Thoracic aorta (tissue), 2 donors: ENCODE measurements around the gene EPN3. TPM values are rescaled to one million over a fixed set of nuclear protein-coding genes. Genes with fewer than 3 reads are reported as not detected.

Source experiments
- ATAC-seq: fragments of 150-250 bp; one replicate; pipeline ENCODE4 v1.8.0; 2017; ENCODE audit warnings: low read depth; ENCODE audit not compliant: insufficient number of reproducible peaks, low FRiP score
- DNase-seq: peaks from one replicate; pipeline ENCODE4 v3.0.0-alpha.2; 2020; ENCODE audit warnings: low spot score
- H3K27ac ChIP-seq, 2 donors: fragments of 200-600 bp; sonication (generic); 1 replicate in 1 of 2; 2 replicates in 1 of 2; pipeline ENCODE4 v1.5.1; 2016; ENCODE audit warnings: mild to moderate bottlenecking in 2 of 2, moderate library complexity in 2 of 2
- H3K27me3 ChIP-seq: fragments of 200-600 bp; sonication (generic); replicated peaks from 2 replicates; pipeline ENCODE4 v1.6.0; 2016; ENCODE audit warnings: mild to moderate bottlenecking; ENCODE audit not compliant: insufficient read depth
- H3K36me3 ChIP-seq: fragments of 200-600 bp; sonication (generic); one replicate; pipeline ENCODE4 v1.5.1; 2016
- H3K4me1 ChIP-seq, 2 donors: fragments of 200-600 bp; sonication (generic); 1 replicate in 1 of 2; 2 replicates in 1 of 2; pipeline versions ENCODE4 v1.5.1 to v1.6.0; 2016; ENCODE audit warnings: low read depth in 2 of 2, mild to moderate bottlenecking in 1 of 2; ENCODE audit not compliant: control insufficient read depth in 1 of 2
- H3K4me3 ChIP-seq: fragments of 200-600 bp; sonication (generic); 2 replicates; pipeline ENCODE4 v1.5.1; 2016; ENCODE audit warnings: mild to moderate bottlenecking
- H3K9me3 ChIP-seq: fragments of 200-600 bp; sonication (generic); 2 replicates; pipeline ENCODE4 v1.5.1; 2016
- total RNA-seq, 2 donors: library from RNA; depleted of rRNA; stranded (reverse); fragments of >200 nt; gene quantifications; one replicate each; pipeline versions ENCODE4 v1.1.0 to v1.2.3, GENCODE V29; 2016
- TF ChIP-seq, protein P1 (sequence below): fragments of 200-600 bp; sonication (generic); IDR thresholded peaks from one replicate; pipeline ENCODE4 v1.5.1; 2019; ENCODE audit warnings: antibody characterized with exemption

The EPN3 gene
- total RNA-seq, 2 donors from 2014 or later = 1.4 TPM; not detected in 1

DNA sequence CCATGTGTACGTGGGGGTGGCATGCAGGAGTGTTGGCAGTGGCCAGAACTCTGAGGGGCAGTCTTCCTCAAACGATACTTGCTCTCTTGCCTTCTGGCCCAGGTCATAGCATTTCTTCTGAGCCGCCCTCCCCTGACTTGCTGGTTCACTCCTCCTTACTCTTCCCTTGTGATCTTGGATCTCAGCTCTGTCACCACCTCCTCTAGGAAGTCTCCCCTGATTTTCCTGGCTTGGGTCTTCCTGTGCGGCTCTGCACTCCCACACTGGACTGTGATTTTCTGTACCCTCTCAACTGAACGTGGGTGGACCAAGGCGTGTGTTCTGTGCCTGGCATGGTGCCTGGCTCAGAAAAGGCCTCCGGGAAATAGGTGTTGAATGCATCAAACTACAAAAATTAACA, 2.9 kb downstream of the EPN3 start:
- H3K27me3 ChIP-seq = peaks cover 6% of the 10 kb centered on the region
- H3K9me3 ChIP-seq = no peaks in the 10 kb centered on the region
- ATAC-seq (no peak), DNase-seq (no peak)
- no peak overlapping the region for H3K27ac ChIP-seq
- H3K4me1 ChIP-seq = peaks cover 0 to 12% of the 10 kb centered on the region in 2 donors
- no peak overlapping the region for H3K4me3 ChIP-seq
- TF ChIP-seq, protein P1, sequence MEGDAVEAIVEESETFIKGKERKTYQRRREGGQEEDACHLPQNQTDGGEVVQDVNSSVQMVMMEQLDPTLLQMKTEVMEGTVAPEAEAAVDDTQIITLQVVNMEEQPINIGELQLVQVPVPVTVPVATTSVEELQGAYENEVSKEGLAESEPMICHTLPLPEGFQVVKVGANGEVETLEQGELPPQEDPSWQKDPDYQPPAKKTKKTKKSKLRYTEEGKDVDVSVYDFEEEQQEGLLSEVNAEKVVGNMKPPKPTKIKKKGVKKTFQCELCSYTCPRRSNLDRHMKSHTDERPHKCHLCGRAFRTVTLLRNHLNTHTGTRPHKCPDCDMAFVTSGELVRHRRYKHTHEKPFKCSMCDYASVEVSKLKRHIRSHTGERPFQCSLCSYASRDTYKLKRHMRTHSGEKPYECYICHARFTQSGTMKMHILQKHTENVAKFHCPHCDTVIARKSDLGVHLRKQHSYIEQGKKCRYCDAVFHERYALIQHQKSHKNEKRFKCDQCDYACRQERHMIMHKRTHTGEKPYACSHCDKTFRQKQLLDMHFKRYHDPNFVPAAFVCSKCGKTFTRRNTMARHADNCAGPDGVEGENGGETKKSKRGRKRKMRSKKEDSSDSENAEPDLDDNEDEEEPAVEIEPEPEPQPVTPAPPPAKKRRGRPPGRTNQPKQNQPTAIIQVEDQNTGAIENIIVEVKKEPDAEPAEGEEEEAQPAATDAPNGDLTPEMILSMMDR = no peak
- H3K36me3 ChIP-seq = no peaks in the 10 kb centered on the region

DNA sequence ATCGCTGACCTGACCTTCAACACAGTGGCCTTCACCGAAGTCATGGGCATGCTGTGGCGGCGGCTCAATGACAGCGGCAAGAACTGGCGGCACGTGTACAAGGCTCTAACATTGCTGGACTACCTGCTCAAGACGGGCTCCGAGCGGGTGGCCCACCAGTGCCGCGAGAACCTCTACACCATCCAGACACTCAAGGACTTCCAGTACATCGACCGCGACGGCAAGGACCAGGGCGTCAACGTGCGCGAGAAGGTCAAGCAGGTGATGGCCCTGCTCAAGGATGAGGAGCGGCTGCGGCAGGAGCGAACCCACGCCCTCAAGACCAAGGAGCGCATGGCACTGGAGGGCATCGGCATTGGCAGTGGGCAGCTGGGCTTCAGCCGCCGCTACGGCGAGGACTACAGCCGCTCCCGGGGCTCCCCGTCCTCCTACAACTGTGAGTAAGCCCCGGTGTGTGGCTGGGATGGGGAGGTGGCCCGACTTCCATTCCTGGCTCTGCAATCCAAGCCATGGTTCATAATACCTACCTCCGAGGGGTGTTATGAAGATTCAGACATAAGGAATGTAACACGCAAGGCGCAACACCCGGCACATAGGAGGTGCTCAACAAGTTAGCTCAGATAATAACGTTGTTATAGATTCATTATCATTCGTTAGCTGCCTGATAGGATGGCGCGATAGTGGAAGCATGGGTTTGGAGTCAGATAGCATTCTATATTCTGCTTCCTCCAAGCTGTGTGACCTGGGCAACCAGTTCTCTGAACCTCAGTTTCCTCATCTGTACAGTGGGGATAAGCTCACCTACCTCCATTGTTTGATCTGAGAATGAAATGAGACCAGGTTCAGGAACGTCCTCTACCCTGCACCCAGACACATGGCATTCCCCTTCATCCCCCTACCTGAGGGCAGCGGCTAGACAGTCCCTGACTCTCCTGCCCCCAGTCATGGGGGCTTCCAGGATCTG, 4.4 kb downstream of the EPN3 start:
- DNase-seq = no peak
- Histone ChIP-seq H3K4me3 (no peak overlapping the region), H3K27ac (no peak overlapping the region), H3K36me3 (no peaks in the 10 kb centered on the region), H3K27me3 (peaks cover 2% of the 10 kb centered on the region), H3K4me1 (peaks cover 4 to 19% of the 10 kb centered on the region in 2 donors), H3K9me3 (no peaks in the 10 kb centered on the region)
- TF ChIP-seq, protein P1 = no peak
- no peak for ATAC-seq

DNA sequence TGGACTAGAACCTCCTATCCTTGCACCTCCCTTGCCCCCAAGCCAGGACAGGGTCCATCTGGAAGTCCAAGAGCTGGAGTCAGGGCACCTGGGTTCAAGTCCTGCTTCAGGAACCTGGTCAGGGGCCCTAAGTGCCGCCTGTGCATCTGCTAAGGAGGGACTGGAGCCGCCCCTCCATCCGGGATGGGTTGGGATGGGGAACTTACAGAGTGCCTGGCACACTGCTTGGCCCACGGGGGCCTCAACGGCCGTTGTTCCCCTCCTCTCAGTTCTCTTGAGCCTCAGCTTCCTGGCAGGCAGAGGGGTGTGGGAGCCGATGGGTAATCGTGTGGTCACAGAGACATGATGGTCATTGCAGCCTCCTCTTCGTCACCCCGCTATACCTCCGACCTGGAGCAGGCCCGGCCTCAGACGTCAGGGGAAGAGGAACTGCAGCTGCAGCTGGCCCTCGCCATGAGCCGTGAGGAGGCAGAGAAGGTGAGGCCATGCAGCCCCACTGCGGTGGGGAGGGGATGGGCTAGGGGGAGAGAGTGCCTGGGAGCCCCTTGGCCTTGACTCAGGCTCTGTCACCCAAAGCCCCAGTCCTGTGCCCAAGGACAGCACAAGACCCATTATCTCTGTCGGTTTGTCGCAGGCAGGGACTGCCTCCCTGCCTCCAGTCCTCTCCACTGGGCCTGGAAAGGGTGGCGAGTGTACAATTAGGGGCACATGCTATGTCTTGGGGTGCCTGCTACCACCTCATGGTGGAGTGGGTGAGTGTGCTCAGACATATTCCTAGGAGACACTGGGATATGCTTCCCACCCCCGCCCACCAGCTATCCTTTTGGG, 5.4 kb downstream of the EPN3 start:
- Histone ChIP-seq H3K4me1 (peaks cover 10 to 27% of the 10 kb centered on the region in 2 donors), H3K27me3 (no peaks in the 10 kb centered on the region), H3K27ac (no peak overlapping the region), H3K4me3 (no peak overlapping the region), H3K36me3 (no peaks in the 10 kb centered on the region), H3K9me3 (no peaks in the 10 kb centered on the region)
- TF ChIP-seq, protein P1 = no peak
- DNase-seq (no peak), ATAC-seq (no peak)

DNA sequence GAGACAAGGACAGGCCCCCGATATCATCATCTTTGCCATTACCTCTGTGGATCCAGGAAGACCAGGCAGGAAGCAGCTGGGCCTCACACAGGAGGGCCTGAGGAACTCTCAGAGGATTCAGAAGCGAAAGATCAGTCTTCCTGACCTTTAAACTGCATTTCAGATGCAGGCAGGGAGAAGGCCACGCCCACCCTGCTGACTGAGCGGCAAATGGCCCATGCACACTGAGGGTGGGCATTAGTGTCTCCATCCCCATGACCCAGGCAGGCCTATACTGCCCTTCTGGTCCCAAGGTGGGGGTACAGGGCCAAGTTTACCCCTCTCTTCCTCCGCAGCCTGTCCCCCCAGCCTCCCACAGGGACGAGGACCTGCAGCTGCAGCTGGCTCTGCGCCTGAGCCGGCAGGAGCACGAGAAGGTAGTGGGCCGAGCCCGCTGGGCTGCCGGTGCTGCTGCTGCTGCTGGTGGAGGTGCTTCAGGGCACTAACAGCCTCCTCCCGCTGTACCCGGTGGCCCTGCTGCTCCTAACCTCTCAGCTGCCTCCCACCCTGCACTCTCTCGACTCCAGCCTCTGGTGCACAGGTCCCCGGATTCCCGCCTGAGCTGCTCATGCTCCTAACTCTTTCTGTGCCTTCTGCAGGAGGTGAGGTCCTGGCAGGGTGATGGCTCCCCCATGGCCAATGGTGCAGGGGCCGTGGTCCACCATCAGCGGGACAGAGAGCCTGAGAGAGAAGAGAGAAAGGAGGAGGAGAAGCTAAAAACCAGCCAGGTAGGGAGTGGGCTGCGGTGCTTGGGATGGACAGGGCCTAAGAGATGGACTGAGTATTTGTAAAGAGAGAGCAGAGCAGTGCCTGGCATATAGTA, 6.2 kb downstream of the EPN3 start:
- DNase-seq (no peak), ATAC-seq (no peak)
- Histone ChIP-seq H3K4me1 (peaks cover 10 to 20% of the 10 kb centered on the region in 2 donors), H3K36me3 (no peaks in the 10 kb centered on the region), H3K9me3 (no peaks in the 10 kb centered on the region), H3K27ac (no peak overlapping the region), H3K27me3 (no peaks in the 10 kb centered on the region), H3K4me3 (no peak overlapping the region)
- TF ChIP-seq, protein P1 = no peak
